Measurements from ENCODE around the gene TRPC4AP. TPM values are rescaled to one million over a fixed set of nuclear protein-coding genes. Genes with fewer than 3 reads are reported as not detected.

TRPC4AP gene
- polyA plus RNA-seq, 2 of the 4 experiments (the other 2 are of a cell fraction): 51.4 to 55.3 TPM

DNA sequence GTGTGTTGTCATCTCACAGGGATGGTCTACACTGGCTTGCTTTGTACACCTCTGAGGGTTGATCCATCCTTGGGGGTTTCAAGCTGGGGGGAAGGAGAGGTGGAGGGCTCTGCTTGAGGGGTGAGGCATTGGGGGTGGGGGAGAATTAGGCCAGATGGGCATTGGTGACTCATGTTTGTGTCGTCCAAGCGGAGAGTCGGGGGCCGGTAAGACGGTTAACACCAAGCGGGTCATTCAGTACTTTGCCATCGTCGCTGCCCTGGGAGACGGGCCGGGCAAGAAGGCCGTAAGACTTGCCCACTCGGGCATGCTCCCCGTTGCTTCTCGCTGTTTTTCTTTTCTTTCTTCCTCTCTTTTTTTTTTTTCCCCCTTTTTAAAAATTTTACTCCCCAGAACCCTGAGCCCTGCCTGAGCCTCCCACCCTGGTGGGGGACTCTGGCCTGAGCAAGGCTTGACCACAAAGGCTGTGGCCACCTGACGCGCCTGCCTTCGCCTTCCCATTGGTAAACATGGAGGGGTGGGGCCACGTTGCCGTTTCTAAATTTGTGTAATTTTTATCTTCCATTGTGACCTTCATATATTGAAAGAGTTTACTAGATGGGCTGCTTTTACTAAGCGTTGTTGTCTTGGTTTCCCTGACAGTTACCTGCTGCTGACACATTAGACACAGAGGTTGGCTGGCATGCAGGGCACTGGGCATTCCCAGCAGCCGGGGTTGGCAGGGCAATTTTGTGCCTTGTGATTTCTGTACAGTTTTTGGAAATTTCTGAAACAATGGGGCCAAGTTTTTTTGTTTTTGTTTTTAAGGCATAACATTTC is 110.1 kb downstream of the TRPC4AP start (continued):
- TF ChIP-seq KDM1A (IDR thresholded peaks at IDR 0.05; ENCODE audit: low read depth): no peak

- ATAC-seq: no peak
- POLR2A ChIA-PET: no interaction called here
- 91% methylated on average over 19 of the region's 22 CpGs for WGBS (ENCODE audit: missing lambda C conversion rate)
These were observed 111.9 kb downstream of the TRPC4AP start for GRCh38 chr20:34980543-34981233.

More at GRCh38 chr20:34980543-34981233, 111.9 kb downstream of the TRPC4AP start:
- H3K4me2 ChIP-seq: no peak overlapping the region
- CTCF ChIA-PET: interaction anchor here (1.3 to 2.5 kb wide), 2 partner anchors 18 to 106 kb away, joined by 3 to 10 read pairs; no protein-coding TSS in a partner anchor
- TF ChIP-seq, protein P1, sequence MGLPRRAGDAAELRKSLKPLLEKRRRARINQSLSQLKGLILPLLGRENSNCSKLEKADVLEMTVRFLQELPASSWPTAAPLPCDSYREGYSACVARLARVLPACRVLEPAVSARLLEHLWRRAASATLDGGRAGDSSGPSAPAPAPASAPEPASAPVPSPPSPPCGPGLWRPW (IDR thresholded peaks at IDR 0.05): no peak
- no peak for TF ChIP-seq HOXB5 (CRISPR knock-in tag; IDR thresholded peaks at IDR 0.05)
- TF ChIP-seq NPAS2 (CRISPR knock-in tag; IDR thresholded peaks at IDR 0.05; ENCODE audit: borderline replicate concordance): no peak
- no peak for TF ChIP-seq ELK1 (IDR thresholded peaks at IDR 0.05; ENCODE audit: low read depth, low read length)
- TF ChIP-seq MAX (IDR thresholded peaks at IDR 0.05): no peak
- no peak for TF ChIP-seq ZSCAN20 (CRISPR knock-in tag; IDR thresholded peaks at IDR 0.05)
- TF ChIP-seq POLR2AphosphoS2 (conservative IDR thresholded peaks at IDR 0.05; ENCODE audit: low read length): no peak
- TF ChIP-seq GATA3 (IDR thresholded peaks at IDR 0.05; ENCODE audit: borderline replicate concordance): no peak
- no peak for TF ChIP-seq RFX5 (IDR thresholded peaks at IDR 0.05)
- TF ChIP-seq EHMT2 (IDR thresholded peaks at IDR 0.05; ENCODE audit: low read depth): no peak
- TF ChIP-seq POLR2A (IDR thresholded peaks at IDR 0.05; ENCODE audit: low read length): no peak
- TF ChIP-seq HOXB13 (CRISPR knock-in tag; IDR thresholded peaks at IDR 0.05; ENCODE audit: low read depth): no peak
- no peak for TF ChIP-seq MAFK (IDR thresholded peaks at IDR 0.05; ENCODE audit: partially characterized antibody)
- no peak for TF ChIP-seq HMGXB4 (CRISPR knock-in tag; IDR thresholded peaks at IDR 0.05; ENCODE audit: borderline replicate concordance)
- TF ChIP-seq PBX3 (IDR thresholded peaks at IDR 0.05): no peak
- FAIRE-seq (no peak), DNase-seq (ENCODE audit: low read depth in 1 of 2, low spot score in 1 of 2) (no peak)
- no peak overlapping the region for H3K27ac ChIP-seq
- no peaks in the 10 kb centered on the region for H3K9me3 ChIP-seq
- 0 out of 3 replicates have a peak, but pooled peaks cover 6% of the 10 kb centered on the region for H3K4me1 ChIP-seq
- H3K4me3 ChIP-seq: no peak overlapping the region
